ENCODE results near the gene TMEM235. TPM values are rescaled to one million over a fixed set of nuclear protein-coding genes. Genes with fewer than 3 reads are reported as not detected.

Gene TMEM235
- total and polyA plus RNA-seq, 2 experiments from 2014 or later: not detected

GRCh38 chr17:78268191-78268874 lies 36.9 kb downstream of the TMEM235 start:
- Histone ChIP-seq H3K79me2 (replicated peaks; ENCODE audit: insufficient read depth) (no peaks in the 10 kb centered on the region), H2AFZ (peak overlapping the region; percentile 85), H3K36me3 (ENCODE audit: insufficient read depth) (no peaks in the 10 kb centered on the region), H3K4me2 (peak overlapping the region; percentile 80), H4K20me1 (replicated peaks; ENCODE audit: insufficient read depth) (no peaks in the 10 kb centered on the region), H3K27me3 (ENCODE audit: insufficient read depth) (no peaks in the 10 kb centered on the region), H3K27ac (ENCODE audit: low read depth) (no peak overlapping the region), H3K9me2 (ENCODE audit: insufficient read depth) (no peaks in the 10 kb centered on the region), H3F3A (replicated peaks; ENCODE audit: low read depth) (peaks cover 6% of the 10 kb centered on the region; the same call in 1 of the 2 replicates), H3K4me3 (peak overlapping the region; percentile 43; the same call in 1 of the 2 replicates), H3K4me1 (ENCODE audit: insufficient read depth) (peaks cover 68% of the 10 kb centered on the region)
- H3K9me3 Mint-ChIP-seq: no peaks in the 10 kb centered on the region
- peaks cover 79% of the 10 kb centered on the region for H3K4me1 Mint-ChIP-seq
- DNase-seq (ENCODE audit: low spot score) (no peak), ATAC-seq (peak; percentile 11)
- no peak overlapping the region for H3K27ac Mint-ChIP-seq
- 0 out of 3 replicates have a peak overlapping the region, but pooled peaks have one; percentile 51 for H3K4me3 Mint-ChIP-seq
- TF ChIP-seq ZNF462 (CRISPR knock-in tag; IDR thresholded peaks at IDR 0.05): no peak
- TF ChIP-seq STAT1 (IDR thresholded peaks at IDR 0.05; ENCODE audit: unreplicated experiment): no peak
- TF ChIP-seq EZH2phosphoT487 (IDR thresholded peaks at IDR 0.05; ENCODE audit: unreplicated experiment): no peak
- no peak for TF ChIP-seq ZNF331 (CRISPR knock-in tag; IDR thresholded peaks at IDR 0.05; ENCODE audit: low read depth)
- TF ChIP-seq NANOG (IDR thresholded peaks at IDR 0.05; ENCODE audit: borderline replicate concordance): no peak
- TF ChIP-seq POLR2AphosphoS5 (IDR thresholded peaks at IDR 0.05; ENCODE audit: low read depth): no peak
- TF ChIP-seq ETS1 (IDR thresholded peaks at IDR 0.05): no peak
- no peak for TF ChIP-seq JUNB (IDR thresholded peaks at IDR 0.05; ENCODE audit: unreplicated experiment)
- TF ChIP-seq ZNF114 (CRISPR knock-in tag; IDR thresholded peaks at IDR 0.05): no peak
- no peak; a peak in 1 of 4 replicates for TF ChIP-seq CTCF (conservative IDR thresholded peaks at IDR 0.05; ENCODE audit: low read depth in 2 of 2)
- TF ChIP-seq REST (IDR thresholded peaks at IDR 0.05; ENCODE audit: unreplicated experiment): no peak
- TF ChIP-seq EZH2 (IDR thresholded peaks at IDR 0.05; ENCODE audit: low read depth, unreplicated experiment): no peak
- no peak for TF ChIP-seq CREB1 (CRISPR knock-in tag; IDR thresholded peaks at IDR 0.05; ENCODE audit: low read depth)
- H3K36me3 Mint-ChIP-seq (ENCODE audit: low read depth): no peaks in the 10 kb centered on the region
- H3K27me3 Mint-ChIP-seq (ENCODE audit: insufficient read depth, low read depth, poor library complexity): peaks cover 14% of the 10 kb centered on the region
